Astrocyte (in vitro differentiated cells and primary cell): ENCODE measurements around the gene ALPL.

Experiments
- CTCF ChIP-seq: IDR thresholded peaks from 2 replicates; pipeline ENCODE4 v1.5.1; 2011; ENCODE audit warnings: low read depth, mild to moderate bottlenecking, inconsistent platforms, low read length, moderate library complexity; ENCODE audit not compliant: insufficient read depth
- EZH2 ChIP-seq: IDR thresholded peaks from 2 replicates; pipeline ENCODE4 v1.6.1; 2012; ENCODE audit warnings: mild to moderate bottlenecking, low read length, inconsistent platforms; ENCODE audit not compliant: insufficient read depth

GRCh38 chr1:21574466-21575151, 65.4 kb downstream of the ALPL start:
- TF ChIP-seq CTCF (no peak), EZH2 (no peak)
